ENCODE results near the gene CD247. TPM values are rescaled to one million over a fixed set of nuclear protein-coding genes. Genes with fewer than 3 reads are reported as not detected.

The CD247 gene
- total and polyA plus RNA-seq, 10 of the 15 experiments (the other 5 are each of a cell fraction or from before 2014, with no cell fraction given) = 0.10 to 0.77 (median 0.30) TPM

DNA sequence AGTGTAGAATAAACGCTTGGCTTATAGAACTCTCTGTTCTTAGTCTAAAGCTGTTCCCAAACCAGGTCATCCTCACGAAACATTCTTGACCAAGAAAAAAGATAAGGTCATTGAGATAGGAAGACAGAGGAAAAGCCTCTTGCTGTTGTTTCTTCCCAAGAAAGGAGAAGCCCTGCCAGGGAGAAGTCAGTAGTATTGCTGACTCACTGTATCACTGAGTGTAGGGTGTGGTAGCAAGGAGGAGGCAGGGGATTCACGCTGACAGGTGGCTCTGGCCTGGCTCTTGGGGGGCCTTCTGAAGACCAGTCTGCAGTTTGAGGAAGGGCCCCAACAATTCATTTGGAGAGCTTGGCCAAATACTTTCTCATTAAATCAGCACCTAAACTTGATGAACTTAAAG lies 97.8 kb downstream of the CD247 start:
- no peak for TF ChIP-seq IKZF2 (IDR thresholded peaks at IDR 0.05)
- TF ChIP-seq ZNF217 (IDR thresholded peaks at IDR 0.05) = no peak
- no peak for TF ChIP-seq RBBP5 (conservative IDR thresholded peaks at IDR 0.05)
- no peak for TF ChIP-seq FOXM1 (IDR thresholded peaks at IDR 0.05; ENCODE audit: low read depth, low read length)
- no peak for TF ChIP-seq EP300 (IDR thresholded peaks at IDR 0.05; ENCODE audit: borderline replicate concordance in 1 of 2, control insufficient read depth in 1 of 2, low read depth in 2 of 2, low read length in 2 of 2)
- TF ChIP-seq, protein P1, sequence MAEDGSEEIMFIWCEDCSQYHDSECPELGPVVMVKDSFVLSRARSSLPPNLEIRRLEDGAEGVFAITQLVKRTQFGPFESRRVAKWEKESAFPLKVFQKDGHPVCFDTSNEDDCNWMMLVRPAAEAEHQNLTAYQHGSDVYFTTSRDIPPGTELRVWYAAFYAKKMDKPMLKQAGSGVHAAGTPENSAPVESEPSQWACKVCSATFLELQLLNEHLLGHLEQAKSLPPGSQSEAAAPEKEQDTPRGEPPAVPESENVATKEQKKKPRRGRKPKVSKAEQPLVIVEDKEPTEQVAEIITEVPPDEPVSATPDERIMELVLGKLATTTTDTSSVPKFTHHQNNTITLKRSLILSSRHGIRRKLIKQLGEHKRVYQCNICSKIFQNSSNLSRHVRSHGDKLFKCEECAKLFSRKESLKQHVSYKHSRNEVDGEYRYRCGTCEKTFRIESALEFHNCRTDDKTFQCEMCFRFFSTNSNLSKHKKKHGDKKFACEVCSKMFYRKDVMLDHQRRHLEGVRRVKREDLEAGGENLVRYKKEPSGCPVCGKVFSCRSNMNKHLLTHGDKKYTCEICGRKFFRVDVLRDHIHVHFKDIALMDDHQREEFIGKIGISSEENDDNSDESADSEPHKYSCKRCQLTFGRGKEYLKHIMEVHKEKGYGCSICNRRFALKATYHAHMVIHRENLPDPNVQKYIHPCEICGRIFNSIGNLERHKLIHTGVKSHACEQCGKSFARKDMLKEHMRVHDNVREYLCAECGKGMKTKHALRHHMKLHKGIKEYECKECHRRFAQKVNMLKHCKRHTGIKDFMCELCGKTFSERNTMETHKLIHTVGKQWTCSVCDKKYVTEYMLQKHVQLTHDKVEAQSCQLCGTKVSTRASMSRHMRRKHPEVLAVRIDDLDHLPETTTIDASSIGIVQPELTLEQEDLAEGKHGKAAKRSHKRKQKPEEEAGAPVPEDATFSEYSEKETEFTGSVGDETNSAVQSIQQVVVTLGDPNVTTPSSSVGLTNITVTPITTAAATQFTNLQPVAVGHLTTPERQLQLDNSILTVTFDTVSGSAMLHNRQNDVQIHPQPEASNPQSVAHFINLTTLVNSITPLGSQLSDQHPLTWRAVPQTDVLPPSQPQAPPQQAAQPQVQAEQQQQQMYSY (CRISPR knock-in tag; IDR thresholded peaks at IDR 0.05) = no peak
- TF ChIP-seq ATF7 (IDR thresholded peaks at IDR 0.05; ENCODE audit: low read depth) = no peak
- no peak for TF ChIP-seq JUND (IDR thresholded peaks at IDR 0.05; ENCODE audit: low read depth, low read length)
- TF ChIP-seq ZNF274 (IDR thresholded peaks at IDR 0.05; ENCODE audit: insufficient read depth, insufficient read length) = no peak
- TF ChIP-seq ZNF622 (IDR thresholded peaks at IDR 0.05) = no peak
- TF ChIP-seq YBX1 (IDR thresholded peaks at IDR 0.05) = no peak
- no peak for TF ChIP-seq RAD21 (IDR thresholded peaks at IDR 0.05; ENCODE audit: insufficient read depth, low read depth, low read length)
- no peak for TF ChIP-seq RFX5 (IDR thresholded peaks at IDR 0.05; ENCODE audit: low read depth, low read length)
- TF ChIP-seq, protein P2, sequence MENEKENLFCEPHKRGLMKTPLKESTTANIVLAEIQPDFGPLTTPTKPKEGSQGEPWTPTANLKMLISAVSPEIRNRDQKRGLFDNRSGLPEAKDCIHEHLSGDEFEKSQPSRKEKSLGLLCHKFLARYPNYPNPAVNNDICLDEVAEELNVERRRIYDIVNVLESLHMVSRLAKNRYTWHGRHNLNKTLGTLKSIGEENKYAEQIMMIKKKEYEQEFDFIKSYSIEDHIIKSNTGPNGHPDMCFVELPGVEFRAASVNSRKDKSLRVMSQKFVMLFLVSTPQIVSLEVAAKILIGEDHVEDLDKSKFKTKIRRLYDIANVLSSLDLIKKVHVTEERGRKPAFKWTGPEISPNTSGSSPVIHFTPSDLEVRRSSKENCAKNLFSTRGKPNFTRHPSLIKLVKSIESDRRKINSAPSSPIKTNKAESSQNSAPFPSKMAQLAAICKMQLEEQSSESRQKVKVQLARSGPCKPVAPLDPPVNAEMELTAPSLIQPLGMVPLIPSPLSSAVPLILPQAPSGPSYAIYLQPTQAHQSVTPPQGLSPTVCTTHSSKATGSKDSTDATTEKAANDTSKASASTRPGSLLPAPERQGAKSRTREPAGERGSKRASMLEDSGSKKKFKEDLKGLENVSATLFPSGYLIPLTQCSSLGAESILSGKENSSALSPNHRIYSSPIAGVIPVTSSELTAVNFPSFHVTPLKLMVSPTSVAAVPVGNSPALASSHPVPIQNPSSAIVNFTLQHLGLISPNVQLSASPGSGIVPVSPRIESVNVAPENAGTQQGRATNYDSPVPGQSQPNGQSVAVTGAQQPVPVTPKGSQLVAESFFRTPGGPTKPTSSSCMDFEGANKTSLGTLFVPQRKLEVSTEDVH (IDR thresholded peaks at IDR 0.05; ENCODE audit: low read depth, partially characterized antibody) = no peak
- TF ChIP-seq MEF2B (IDR thresholded peaks at IDR 0.05; ENCODE audit: partially characterized antibody, poor library complexity, severe bottlenecking) = no peak
- no peak for TF ChIP-seq CHD2 (IDR thresholded peaks at IDR 0.05; ENCODE audit: borderline replicate concordance, low read depth, low read length)
- ChIA-PET POLR2A (no interaction called here), SMC1A (ENCODE audit: uncharacterized antibody, unreplicated experiment) (interaction anchor here (0.8 kb wide), 1 partner anchor 22 kb away, joined by 3 read pairs; no protein-coding TSS in a partner anchor), CTCF (interaction anchor here (1.2 to 2.0 kb wide), 2 partner anchors 113 to 152 kb away, joined by 3 to 6 read pairs; no protein-coding TSS in a partner anchor), RAD21 (ENCODE audit: unreplicated experiment) (no interaction called here)
- no peak overlapping the region for H3K9ac ChIP-seq (ENCODE audit: control insufficient read depth, insufficient read depth, low read length)
- no TSS peak for BruUV-seq (replicated peaks)
- no peak for DNase-seq (ENCODE audit: low read depth, low spot score)
- no peak overlapping the region for H3K4me2 ChIP-seq (ENCODE audit: control insufficient read depth, insufficient read depth)
- H3K79me2 ChIP-seq (ENCODE audit: control insufficient read depth, insufficient read depth, low read length) = no peaks in the 10 kb centered on the region
- H3K9me3 ChIP-seq (replicated peaks; ENCODE audit: control insufficient read depth, insufficient read depth, low read length) = no peaks in the 10 kb centered on the region
- no peaks in the 10 kb centered on the region for H3K4me1 ChIP-seq (ENCODE audit: control insufficient read depth, insufficient read depth, low read length)
- H3K27ac ChIP-seq (ENCODE audit: control insufficient read depth, insufficient read depth) = no peak overlapping the region
- FAIRE-seq = no peak
- H2AFZ ChIP-seq (ENCODE audit: control insufficient read depth, low read depth, low read length) = no peak overlapping the region
- in situ Hi-C loops (cut with MboI) (no loop called here), intact Hi-C loops (cut with micrococcal nuclease; ENCODE audit: unreplicated experiment) (no loop called here)
- ATAC-seq = no peak
- peaks cover 2 to 5% of the 10 kb centered on the region in 2 experiments; a peak in 3 of 4 replicates for H3K36me3 ChIP-seq (ENCODE audit: control insufficient read depth in 2 of 2, insufficient read depth in 2 of 2, low read length in 1 of 2)
- H3K4me3 ChIP-seq = no peak overlapping the region
- WGBS (ENCODE audit: insufficient coverage, insufficient replicate concordance, low lambda C conversion rate, missing lambda C conversion rate) = 33% methylated on average over 3 of the region's 3 CpGs
- no peaks in the 10 kb centered on the region for H3K27me3 ChIP-seq (replicated peaks in 1 of 2; ENCODE audit: control insufficient read depth in 2 of 2, insufficient read depth in 2 of 2, low read length in 1 of 2)
- H4K20me1 ChIP-seq (ENCODE audit: control insufficient read depth, insufficient read depth) = no peaks in the 10 kb centered on the region
